Activated naive CD8-positive, alpha-beta T cell treated with anti-CD3 and anti-CD28 coated beads, Interleukin-2, amount 50 U/mL, for 16 hours (primary cell): ENCODE results near the gene NRCAM.

Source experiments
- DNase-seq: peaks from one replicate; pipeline ENCODE4 v3.0.0-alpha.2; 2020; ENCODE audit warnings: low read depth, low spot score

The NRCAM gene

DNA sequence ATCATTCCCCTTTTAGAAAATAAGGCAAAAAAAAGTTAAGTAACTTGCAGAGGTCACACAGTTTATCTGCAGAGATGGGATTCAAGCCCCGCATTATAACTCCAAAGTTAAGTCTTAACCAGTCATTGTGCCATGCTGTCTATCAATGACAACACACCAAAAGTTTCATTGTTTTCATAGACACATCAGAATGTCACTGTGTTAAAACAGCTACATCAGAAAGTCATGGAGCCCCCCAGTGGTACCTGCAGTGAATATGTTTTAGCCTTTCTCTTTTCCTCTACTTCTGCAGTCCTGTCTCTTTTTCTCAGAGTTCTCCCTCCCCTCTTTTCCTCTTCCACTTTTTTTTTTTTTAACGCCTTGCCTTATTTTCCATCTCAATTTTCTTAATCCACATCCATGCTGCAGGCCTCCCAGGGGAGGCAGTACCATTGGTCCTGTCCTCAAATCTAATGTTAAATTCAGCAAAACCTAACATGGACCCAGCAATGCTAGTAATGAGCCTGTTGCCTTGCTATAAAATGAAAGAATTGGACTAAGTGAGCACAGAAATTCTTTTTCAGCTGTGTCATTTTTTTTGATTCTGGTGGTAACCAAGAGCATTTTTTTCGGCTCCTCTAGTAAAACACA is 3.8 kb upstream of the NRCAM start:
- no peak for DNase-seq

DNA sequence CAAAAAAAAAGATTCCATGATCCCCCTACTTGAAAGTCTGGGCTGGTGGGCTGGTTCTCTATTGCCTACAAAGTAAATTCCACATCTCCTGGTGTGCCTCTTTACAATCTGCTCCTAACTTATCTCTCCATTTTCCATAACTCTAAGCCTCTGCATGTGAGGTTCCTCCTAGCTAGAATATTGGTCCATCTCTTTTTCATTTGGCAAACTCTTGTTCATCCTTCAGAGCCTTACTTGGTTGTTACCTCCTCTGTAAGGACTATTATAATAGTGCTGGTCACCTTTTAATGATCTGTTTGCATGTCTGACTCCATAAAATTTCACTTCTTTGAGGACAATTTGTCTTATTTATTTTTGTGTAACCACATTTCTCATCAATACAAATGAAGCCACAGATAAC is 1.6 kb upstream of the NRCAM start:
- no peak for DNase-seq

DNA sequence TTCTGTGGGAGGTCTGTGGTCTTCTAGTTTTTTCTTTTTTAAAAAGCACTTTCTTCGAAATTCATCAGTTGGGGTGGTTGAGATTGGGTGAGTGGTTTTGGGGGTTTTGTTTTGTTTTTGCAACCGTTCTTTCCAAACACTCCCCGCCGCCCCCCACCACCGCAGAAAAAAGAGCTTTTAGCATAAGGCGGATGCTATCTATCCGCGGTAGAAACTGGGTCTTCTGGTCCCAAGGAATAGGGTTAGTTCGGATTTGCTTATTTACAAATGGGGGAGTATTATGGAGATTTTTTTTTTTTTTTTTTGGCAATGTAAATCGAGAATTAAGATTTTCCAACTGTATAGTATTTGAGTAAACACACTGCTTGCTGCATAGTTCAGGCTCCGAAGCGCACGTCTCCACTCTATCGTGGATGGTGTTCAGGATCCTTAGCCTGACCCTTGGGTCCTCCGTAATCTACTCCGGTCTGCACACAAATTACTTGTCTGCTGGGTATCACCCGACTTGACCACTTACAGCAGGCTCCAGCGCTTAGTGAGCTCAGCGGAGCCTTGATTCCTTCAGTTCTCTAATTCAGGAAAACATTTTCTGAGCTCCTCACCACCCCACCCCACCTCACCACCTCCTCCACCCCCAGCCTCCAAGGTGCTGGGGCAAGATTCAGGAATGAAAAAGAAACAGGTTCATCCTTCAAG is 757 bp upstream of the NRCAM start:
- DNase-seq: no peak

DNA sequence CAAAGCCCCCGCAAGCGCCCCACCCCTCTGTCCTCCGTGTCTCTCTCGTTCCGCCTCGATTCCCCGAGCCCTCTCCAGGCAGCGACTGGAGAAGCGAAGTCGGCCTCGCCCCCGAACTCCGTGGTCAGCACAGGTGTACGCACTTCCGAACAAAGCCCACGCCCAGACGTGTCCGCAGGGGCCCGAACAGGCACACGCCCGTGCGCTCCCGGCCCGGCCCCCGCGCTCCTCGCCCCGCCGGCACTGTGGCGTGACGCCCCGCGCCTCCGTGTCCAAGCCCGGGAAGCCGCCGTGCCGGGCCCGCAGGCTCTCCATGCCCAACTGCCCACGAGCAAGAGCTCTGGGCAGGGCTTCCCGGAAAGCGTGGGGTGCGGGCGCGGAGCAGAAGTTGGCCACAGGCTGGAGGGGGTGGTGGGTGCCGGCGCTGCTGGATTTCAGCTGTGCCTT is 662 bp downstream of the NRCAM start:
- DNase-seq: no peak

DNA sequence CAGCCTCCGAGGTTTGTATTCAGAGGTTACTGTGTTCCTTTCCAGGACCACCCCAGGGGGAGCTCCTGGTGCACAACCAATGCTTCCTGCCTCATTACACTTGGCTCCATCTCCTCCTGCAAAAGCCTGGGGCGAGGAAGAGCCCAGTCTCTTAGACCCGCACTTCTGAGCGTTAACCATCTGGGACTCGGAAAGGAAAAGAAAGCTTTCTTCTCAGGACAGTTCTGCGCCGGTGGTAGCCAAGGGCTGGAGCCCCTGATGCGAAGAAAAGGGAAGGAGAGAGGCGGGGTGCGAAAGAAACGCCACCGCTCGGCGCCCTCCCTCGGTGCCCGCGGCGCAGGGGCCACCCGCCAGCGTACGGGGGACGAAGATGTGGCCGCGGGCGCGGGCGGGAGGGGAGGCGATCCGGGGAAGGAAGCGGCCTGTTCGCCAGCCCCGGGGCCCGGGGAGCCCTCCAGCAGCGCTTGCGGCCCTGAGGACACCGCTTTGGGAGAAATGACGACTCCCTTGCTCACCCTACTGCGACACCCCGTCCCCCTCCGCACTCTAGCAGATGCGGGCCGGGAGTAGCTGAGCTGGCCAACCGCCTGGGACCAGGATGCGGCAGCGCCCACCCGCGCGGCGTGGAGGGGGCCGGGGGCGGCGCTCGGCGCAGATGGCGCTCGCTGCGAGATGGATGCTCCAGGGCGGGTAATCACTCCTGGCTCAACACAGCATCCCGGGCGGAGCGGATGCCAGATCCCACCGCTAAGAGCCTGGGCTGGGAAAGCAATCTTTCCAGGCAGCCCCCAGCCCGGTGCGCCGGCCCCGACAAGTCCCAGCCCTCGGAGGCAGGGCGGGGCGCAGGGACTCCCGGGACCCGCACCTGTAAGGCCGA is 1.3 kb downstream of the NRCAM start:
- DNase-seq: no peak

DNA sequence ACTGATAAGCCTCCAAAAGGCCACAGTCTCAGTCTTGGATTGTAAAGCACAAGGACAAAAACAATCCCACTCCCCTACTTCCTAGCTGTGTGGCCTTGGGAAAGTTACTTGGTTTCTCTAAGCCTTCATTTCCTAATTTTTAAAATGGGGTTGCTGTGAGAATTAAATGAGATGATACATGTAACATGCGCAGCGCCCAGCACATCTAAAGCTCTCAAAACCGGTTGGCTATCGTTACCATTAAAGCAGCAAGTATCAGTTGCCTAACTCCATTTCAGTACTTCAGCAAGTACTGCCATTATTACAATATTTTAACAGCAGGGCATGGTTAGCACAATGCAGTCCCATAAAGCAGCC is 1.9 kb downstream of the NRCAM start:
- no peak for DNase-seq

DNA sequence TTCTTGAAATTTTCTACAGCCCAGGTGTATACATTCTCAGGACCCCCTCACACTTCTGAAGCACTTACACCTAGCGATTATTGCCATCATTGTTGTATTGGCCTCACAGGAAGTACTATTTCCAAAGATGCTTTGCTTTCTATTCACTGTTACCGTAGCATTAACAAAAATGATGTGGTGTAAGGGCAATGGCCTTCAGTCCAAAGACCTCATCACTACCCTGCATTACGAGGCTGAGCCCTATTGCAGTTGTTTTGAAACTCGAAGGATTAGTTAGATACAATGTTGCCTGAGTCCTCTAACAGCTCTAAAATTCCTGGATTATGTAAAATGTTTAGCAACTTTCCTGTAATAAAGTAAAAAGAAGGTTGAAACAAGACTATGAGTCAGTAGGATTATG is 2.9 kb downstream of the NRCAM start:
- DNase-seq: no peak

DNA sequence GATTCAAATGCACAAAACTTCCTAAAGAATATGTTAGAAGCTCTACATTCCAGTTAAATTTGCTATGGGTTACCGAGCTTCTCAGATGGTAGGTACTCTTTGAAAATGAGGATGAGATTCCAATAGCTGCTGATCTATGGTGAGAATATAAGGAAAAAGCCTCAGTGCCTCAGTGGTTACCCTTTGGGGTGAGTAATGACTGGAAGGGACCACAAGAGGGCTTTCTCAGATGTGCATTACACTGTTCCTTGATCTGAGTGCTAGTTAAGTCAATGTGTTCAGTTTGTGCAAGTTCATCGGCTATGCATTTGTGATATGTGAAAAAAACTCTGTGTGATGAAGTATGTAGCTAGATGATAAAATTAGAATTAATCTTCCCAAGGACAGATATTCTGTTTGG is 3.5 kb downstream of the NRCAM start:
- no peak for DNase-seq

DNA sequence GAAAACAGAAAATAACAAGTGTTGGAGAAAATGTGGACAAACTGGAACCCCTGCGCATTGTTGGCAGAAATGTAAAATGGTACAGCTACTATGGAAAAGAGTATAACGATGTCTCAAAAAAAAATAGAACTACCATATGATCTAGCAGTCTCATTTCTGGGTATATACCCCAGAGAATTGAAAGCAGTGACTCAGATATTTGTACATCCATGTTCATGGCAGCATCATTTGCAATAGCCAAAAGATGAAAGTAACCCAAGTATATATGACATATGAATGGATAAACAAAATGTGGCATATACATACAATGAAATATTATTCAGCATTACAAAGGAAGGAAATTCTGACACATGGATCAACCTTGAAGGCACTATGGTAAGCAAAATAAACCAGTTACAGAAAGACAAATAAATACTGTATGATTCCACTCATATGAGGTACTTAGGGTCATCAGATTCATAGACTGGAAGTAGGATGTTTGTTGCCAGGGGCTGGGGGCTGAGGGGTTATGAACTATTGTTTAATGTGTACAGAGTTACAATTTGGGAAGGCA is 4.9 kb downstream of the NRCAM start:
- DNase-seq: no peak

DNA sequence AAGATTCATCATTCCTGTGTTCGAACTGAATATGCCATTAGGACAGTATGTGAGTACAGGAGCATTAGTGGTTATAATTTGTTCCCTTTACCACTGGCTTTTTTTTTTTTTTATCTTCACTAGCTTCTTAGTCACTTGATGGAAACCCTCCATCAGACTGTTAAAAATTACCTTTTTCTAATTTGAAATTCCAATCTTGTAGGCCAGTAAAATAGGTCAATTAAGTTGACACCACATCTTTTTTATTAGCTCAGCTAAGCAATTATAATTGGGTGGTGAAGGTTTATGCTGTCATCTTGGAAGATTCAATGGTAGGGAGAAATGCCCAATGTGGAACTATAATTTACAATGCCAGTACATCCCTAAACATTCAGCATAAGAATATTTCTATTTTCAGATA is 6.1 kb downstream of the NRCAM start:
- no peak for DNase-seq

DNA sequence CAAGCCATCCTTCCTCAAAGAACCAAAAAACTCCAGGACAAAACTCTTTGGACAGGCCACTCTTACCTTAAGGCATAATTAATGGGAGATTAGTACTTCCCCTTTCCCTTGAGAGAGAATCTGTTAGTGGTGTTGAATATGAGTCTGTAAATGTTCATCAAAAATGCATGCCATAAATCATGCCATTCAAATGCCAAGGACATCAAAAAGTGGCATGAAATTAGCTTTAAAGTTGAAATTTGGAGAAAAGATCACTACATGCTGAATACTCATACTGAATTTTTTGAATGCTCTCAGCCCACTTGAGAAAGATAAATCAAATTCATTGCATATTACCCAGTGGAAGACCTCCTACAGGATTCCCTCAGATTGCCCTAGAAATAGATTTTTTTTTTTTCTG is 6.7 kb downstream of the NRCAM start:
- DNase-seq: no peak

DNA sequence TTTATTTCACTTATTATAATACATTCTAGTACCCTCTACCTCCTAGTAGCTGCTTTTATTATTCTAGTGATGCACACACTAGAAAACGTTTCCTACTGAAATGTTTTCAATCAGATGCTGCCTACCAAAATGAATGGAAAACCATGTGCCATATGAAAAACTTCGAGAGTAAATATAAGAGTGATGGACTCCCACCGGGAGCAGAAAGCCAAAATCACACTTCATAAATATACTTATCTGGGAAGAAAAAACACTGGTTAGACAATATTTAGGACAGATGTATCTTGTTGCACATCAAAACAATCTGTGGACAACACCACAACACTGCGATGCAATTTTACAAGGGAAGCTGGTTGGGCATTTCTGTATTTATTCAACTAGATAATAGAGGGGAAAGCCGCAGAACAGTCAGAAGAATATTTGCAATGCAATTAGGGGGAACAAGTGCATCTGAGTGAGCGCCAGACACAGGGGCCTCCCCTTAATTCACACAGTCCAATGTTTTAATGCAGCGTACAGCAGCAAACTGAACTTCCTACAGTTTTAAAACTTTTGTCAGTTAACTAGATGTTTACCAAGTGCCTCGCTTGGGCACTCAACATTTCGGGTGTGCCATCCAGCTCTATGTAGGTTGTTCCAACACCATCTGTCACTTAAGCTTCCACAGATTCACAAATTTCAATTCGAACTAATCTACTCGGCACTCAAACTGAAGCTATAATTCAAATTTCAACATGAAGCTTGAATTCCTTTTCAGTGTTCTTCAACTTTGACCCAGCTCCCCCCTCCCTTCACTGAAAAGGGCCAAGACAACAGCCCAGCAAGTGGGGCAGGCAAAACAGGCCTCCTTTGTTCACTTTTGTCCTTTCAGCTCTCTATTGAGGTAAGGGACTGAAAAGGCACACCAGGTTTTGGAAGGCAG is 7.4 kb downstream of the NRCAM start:
- no peak for DNase-seq

DNA sequence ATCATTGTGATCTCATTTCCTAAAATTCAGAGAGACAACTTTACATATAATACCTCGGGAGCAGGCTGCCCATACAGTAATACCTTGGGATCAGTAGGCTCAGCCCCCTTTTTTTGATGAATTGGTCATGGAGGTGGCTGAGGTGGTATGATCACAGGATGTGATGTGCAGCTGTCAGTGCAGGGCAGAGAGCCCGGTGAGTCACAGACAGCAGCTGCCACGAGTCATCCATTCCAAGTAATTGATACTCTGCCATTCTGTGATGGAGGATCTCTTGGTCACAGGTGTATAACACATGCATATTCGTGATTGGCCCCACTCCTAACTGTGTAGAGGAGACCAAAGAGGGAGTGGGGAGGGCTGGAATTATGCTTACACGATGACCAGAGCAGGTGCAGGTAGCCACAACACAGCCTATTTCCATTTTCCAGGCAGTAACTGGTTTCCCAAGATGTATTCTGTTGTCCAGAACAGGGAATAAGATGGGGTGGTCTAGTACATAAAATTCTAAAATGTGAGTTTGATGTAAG is 14.1 kb downstream of the NRCAM start:
- DNase-seq: no peak

DNA sequence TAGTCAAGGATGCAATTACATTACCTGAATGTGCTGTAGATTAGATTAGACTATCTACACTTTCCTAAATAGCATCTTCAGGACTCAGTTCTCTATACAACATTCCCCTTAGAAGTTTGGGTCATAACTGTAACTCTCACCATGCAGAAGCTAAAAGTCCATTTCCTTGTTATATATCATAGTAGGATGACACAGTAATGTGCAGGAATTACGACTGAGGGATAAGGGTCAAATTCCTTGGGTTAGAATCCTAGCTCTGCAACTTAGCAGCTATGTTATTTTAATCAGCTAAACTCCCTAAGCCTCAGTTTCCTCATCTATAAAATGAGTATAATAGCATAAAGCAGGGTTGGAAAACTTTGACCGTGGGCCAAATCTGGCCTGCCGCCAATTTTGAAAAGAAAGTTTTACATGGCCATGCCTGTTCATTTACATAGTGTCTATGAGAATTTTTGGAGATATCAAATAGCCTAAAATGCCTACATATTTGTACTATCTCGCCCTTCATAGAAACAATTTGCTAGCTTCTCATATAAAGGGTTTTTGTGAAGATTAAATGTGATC is 14.8 kb downstream of the NRCAM start:
- no peak for DNase-seq

DNA sequence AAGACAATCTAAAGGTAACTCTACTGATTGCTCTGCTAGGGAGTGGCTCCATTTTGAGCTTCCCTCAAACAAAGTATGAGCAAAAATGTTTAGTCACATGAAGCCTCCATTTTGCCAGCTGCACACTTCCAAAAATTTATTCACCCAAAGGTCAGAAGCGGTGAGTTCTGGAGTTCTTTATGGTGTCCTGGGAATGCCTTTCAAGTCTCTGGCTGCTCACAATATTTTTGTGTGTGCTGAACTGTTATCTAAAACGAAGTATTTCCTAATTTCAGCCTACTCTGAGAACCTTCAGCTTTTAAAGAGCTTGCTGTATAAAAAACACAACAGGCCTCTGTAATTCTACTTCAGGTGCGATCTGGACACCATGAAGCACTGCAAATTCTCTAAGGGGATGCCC is 15.6 kb downstream of the NRCAM start:
- DNase-seq: no peak

DNA sequence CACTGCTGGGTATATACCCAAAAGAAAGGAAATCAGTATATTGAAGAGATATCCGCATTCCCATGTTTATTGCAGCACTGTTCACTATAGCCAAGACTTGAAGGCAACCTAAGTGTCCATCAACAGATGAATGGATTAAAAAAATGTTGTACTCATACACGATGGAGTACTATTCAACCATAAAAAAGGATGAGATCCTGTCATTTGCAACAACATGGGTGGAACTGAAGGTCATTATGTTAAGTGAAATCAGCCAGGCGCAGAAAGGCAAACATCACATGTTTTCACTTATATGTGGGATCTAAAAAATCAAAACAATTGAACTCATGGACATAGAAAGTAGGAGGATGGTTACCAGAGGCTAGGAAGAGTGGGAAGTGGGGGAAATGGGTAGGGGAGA is 19.3 kb downstream of the NRCAM start:
- DNase-seq: no peak

DNA sequence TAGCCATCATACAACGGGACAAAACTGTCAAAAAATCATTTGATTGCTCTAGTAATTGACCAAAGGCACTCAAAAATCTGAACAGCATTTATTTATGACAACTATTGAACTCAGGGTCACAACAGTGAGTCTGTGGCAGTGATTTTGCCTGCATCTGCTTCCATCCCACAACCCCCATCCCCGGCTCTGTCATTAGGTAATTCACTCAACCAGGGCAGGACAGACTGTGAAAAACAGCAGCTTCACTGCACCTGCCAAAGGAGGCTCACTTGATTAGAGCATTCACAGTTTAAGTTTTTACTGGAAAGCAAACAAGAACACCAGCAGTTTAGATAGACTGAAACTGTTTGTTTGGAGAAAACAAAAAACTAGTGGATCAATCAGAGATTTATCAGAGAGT is 22.2 kb downstream of the NRCAM start:
- no peak for DNase-seq

DNA sequence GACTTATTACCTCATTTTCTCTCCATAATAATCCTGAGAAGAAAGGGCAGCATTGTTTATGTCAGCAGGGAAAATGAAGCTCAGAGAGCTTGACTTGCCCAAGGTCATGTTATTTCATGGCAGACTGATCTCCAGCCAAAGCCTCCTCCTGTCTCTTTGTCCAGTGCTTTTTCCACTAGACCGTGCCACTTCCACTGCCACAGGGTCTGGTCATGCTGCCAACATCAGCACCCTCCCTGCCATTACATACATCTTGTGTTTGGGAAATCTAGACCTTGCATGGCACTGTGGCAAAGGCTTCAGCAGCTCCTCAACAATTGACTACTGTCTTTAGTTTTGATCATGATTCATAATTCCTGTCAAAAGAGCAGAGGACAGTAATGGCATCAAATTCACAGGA is 25.1 kb downstream of the NRCAM start:
- no peak for DNase-seq

DNA sequence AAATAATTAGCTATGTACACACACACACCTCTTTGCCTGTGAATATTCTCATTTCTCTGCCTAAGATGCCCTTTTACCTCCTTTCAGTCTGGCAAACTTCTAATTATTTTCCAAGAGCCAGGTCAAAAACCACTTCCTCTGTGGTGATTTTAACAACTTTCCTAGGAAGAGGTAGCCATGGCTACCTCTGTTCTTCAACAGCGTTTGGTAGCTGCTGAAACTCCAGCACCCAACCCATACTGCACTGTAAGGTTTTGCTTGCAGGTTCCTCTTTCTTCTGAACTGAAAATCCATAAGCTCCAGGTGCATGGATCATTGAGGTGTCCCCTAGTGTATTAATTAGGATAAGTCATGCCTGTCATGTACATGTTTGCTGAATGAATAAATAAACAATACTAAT is 25.6 kb downstream of the NRCAM start:
- DNase-seq: no peak

DNA sequence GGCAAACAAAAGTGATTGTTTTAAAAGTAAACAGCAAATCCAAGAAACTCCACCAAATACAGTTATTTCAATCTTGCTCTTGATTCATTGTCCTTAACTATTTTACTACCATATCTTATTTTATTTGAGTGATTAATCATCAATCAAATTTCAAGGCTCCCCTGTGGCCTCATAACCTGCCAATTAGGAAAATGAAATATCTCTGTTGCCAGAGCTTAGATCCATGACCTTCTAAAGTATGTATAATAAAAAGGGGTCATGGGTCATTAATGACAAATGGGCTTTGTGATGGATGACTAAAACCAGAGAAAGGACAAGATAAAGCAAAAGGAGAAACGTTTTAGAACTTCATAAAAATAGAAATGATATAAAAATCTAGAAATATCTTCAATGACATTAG is 28.5 kb downstream of the NRCAM start:
- DNase-seq: no peak

DNA sequence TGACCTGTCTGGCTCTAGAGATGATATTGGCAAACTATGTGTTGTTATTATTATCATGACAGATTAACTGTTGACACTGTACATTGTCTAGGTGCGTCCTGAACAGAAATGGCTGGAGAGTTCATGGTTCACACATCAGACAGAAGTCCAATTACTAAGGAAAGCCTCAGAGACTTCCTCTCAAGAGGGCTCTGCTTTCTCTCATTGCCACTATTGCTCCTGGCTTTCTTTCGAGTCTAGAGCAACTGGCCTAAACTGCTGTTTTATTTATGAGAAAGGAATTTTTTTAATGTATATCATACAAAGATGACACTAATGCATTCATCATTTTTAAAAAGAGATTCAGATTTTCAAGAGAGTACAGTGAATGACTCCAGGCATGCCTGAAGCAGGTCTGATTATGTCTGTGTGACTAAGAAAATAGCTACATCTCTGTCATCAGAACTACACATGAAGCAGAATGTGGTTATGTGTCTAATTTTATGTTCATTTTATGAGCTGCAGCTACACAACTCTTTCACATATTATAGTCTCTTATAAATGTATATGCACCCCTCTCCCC is 30.4 kb downstream of the NRCAM start:
- DNase-seq: no peak
